DND-41 (cell line): ENCODE data around the gene LIPT1.
A peak's percentile ranks its signal among the peaks of the same experiment; 100 is the strongest.

Source experiments
- ATAC-seq: fragments of 200-7000 bp; cut with Tn5 transposase; 3 replicates; pipeline ENCODE4 v1.9.1; 2021; ENCODE audit warnings: low read depth; ENCODE audit not compliant: insufficient read depth
- DNase-seq: peaks from one replicate; pipeline ENCODE4 v3.0.0-alpha.2; 2020
- H2AFZ ChIP-seq: 2 replicates; pipeline ENCODE4 v1.6.0; 2012; ENCODE audit warnings: low read depth, low read length
- H3K27ac ChIP-seq: 2 replicates; pipeline ENCODE4 v1.5.1; 2012; ENCODE audit warnings: low read length, inconsistent platforms
- H3K27me3 ChIP-seq: fragments of 200-600 bp; sonication (generic); 2 replicates; pipeline ENCODE4 v1.6.0; 2012; ENCODE audit warnings: low read length, mild to moderate bottlenecking, inconsistent platforms; ENCODE audit not compliant: insufficient read depth, poor library complexity
- H3K36me3 ChIP-seq: 2 replicates; pipeline ENCODE4 v1.5.1; 2012; ENCODE audit warnings: low read length, inconsistent platforms; ENCODE audit not compliant: insufficient read depth
- H3K4me1 ChIP-seq: 2 replicates; pipeline ENCODE4 v1.5.1; 2012; ENCODE audit warnings: mild to moderate bottlenecking, low read length; ENCODE audit not compliant: insufficient read depth
- H3K4me2 ChIP-seq: 2 replicates; pipeline ENCODE4 v1.6.0; 2012; ENCODE audit warnings: mild to moderate bottlenecking, moderate library complexity, low read length, inconsistent platforms; ENCODE audit not compliant: insufficient read depth
- H3K4me3 ChIP-seq, 2 experiments: fragments of 200-600 bp in 1 of 2; shearing (Covaris generic) in 1 of 2; 2 replicates each; pipeline ENCODE4 v1.5.1; 2012 to 2016; ENCODE audit warnings: inconsistent platforms in 2 of 2, low read length in 2 of 2, mild to moderate bottlenecking in 2 of 2, low read depth in 1 of 2, moderate library complexity in 1 of 2
- H3K79me2 ChIP-seq: 2 replicates; pipeline ENCODE4 v1.6.0; 2012; ENCODE audit warnings: low read length, inconsistent platforms; ENCODE audit not compliant: insufficient read depth
- H3K9ac ChIP-seq: 2 replicates; pipeline ENCODE4 v1.6.0; 2012; ENCODE audit warnings: low read depth, mild to moderate bottlenecking, inconsistent platforms, low read length, moderate library complexity
- H3K9me3 ChIP-seq: 2 replicates; pipeline ENCODE4 v1.5.1; 2012; ENCODE audit warnings: low read length, moderate library complexity, mild to moderate bottlenecking, inconsistent platforms; ENCODE audit not compliant: insufficient read depth, severe bottlenecking
- H4K20me1 ChIP-seq: 2 replicates; pipeline ENCODE4 v1.6.0; 2012; ENCODE audit warnings: low read length; ENCODE audit not compliant: insufficient read depth
- EZH2 ChIP-seq: IDR thresholded peaks from 3 replicates; pipeline ENCODE4 v1.6.1; 2012; ENCODE audit warnings: borderline replicate concordance, low read depth, mild to moderate bottlenecking, moderate library complexity, low read length, inconsistent platforms; ENCODE audit not compliant: severe bottlenecking
- TF ChIP-seq, protein P1 (sequence below): IDR thresholded peaks from 2 replicates; pipeline ENCODE4 v1.5.1; 2012; ENCODE audit warnings: borderline replicate concordance, low read length, moderate library complexity, mild to moderate bottlenecking; ENCODE audit not compliant: poor library complexity, severe bottlenecking; ENCODE audit errors: extremely low read depth

LIPT1 gene

DNA sequence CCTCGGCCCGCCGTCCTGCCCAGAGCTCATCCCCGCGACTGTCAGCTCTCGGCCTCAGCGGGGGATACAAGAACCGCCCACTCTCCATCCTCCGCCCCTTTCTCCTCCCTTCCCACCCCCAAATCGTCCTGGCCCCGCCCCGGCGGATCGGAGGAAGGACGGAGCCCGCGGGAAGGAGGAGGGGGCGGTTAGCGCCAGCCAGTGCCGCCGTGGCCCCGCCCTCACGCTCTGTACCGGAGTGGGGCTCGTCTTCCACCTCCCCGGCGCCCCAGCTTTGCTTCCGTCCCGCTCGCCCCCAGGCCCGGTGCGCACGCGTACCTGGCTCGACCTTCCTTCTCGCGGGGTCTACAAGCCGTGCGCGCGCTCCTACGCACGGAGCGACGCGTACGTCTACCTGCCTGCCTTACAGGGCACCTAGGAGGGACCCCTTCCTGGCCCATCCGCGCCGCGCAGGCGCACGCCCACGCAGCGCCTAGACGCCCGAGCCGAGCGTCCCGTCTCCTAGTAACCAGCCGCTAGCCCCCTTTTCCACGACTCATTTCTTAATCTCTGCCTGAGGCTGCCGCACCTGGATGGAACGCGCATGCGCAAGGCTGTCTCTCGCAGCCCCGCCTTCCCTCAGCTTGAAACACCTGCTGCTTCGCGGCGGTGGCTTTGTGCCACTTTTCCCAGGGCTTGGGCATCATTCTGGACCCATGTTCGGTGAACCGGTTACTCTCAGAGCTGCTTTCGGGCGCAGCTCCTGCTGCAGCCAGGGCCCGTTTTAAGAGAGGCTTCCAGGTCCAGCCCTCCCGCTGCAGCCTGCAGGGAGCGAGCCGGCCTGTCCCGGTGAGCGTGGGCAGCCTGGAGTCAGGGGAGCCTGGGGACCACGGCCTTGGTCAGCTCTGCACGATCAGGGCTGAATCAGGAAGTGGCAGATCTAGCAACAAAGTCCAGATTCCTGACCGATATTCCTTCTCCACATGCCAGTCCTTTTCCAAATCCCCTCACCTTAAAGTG is 13.4 kb upstream of the LIPT1 start, which contains the start of gene C2orf15:
TSS of gene C2orf15 (plus strand) at position 598 of the 999 bp plus-strand sequence. CDS start 8,852 bp downstream, outside the sequence.
- peak within 1 kb of the TSS; percentile 98 for H2AFZ ChIP-seq
- peak; percentile 90 for ATAC-seq
- H3K36me3 ChIP-seq: no peaks in the 10 kb centered on the region
- H3K4me2 ChIP-seq: peak within 1 kb of the TSS; percentile 99
- DNase-seq: peak; percentile 94
- peak within 1 kb of the TSS; percentile 64 for H3K9ac ChIP-seq
- no peak for TF ChIP-seq EZH2
- TF ChIP-seq, protein P1, sequence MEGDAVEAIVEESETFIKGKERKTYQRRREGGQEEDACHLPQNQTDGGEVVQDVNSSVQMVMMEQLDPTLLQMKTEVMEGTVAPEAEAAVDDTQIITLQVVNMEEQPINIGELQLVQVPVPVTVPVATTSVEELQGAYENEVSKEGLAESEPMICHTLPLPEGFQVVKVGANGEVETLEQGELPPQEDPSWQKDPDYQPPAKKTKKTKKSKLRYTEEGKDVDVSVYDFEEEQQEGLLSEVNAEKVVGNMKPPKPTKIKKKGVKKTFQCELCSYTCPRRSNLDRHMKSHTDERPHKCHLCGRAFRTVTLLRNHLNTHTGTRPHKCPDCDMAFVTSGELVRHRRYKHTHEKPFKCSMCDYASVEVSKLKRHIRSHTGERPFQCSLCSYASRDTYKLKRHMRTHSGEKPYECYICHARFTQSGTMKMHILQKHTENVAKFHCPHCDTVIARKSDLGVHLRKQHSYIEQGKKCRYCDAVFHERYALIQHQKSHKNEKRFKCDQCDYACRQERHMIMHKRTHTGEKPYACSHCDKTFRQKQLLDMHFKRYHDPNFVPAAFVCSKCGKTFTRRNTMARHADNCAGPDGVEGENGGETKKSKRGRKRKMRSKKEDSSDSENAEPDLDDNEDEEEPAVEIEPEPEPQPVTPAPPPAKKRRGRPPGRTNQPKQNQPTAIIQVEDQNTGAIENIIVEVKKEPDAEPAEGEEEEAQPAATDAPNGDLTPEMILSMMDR: no peak
- H3K4me1 ChIP-seq: peaks cover 25% of the 10 kb centered on the region
- H3K4me3 ChIP-seq: peak within 1 kb of the TSS; percentile 62 to 89
- no peaks in the 10 kb centered on the region for H3K79me2 ChIP-seq
- no peaks in the 10 kb centered on the region for H4K20me1 ChIP-seq
- peak within 1 kb of the TSS; percentile 59 for H3K27ac ChIP-seq
- H3K9me3 ChIP-seq: no peaks in the 10 kb centered on the region
- peaks cover 13% of the 10 kb centered on the region for H3K27me3 ChIP-seq

DNA sequence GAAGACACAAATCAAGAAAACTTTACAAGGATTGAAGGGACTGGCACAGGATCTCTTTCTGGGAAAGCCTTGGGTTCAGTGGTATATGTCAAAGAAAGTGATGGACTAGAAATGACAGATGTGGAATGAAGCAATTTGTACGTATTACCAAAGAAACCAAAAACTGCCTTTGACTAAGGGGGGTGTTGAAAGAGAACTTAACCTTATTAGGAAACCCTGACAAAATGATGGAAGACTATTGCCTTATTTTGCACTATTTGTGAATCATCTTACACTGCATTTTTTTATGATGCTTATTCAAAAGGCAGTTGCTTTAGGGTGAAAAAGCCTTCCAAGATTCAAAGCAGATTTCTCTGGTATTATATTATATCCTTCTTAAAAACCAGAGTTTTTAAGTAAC is 4.1 kb upstream of the LIPT1 start:
- TF ChIP-seq EZH2: no peak
- TF ChIP-seq, protein P1: no peak
- Histone ChIP-seq H3K4me2 (no peak overlapping the region), H3K4me1 (peaks cover 20% of the 10 kb centered on the region), H3K9ac (no peak overlapping the region), H4K20me1 (no peaks in the 10 kb centered on the region), H3K27me3 (no peaks in the 10 kb centered on the region), H3K27ac (no peak overlapping the region), H3K9me3 (no peaks in the 10 kb centered on the region), H3K36me3 (no peaks in the 10 kb centered on the region), H3K4me3 (no peak overlapping the region), H3K79me2 (peaks cover 11% of the 10 kb centered on the region), H2AFZ (no peak overlapping the region)
- ATAC-seq: no peak
- DNase-seq: no peak

DNA sequence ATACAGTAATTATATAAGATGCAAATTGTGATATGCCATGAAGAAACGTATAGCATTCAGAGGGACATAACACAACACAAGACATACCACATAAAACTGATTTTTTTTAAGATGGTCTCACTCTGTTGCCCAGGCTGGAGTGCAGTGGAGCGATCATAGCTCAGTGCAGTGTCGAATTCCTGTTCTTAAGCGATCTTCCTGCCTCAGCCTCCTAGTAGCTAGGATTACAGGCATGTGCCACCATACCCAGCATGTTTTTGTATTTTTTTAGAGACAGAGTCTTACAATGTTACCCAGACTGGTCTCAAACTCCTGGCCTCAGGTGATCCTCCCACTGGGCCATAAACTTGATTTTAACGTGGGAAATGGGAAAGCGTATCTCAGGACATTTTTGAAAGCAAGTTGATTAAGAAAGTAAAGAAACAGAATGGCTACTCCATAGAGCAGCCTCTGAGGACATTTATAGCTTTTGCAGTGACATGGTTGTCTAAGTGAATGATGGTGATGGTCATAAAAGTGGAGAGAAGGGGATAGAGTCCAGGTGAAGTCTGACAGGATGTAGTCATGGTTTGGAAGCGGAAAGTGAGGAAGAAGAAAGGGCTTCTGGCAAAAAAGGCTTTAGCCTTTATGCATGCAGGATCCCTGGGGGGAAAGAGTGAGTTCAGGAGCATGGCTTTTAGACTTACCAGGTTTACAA is 2.4 kb upstream of the LIPT1 start:
- Histone ChIP-seq H3K79me2 (peaks cover 15% of the 10 kb centered on the region), H3K36me3 (peaks cover 10% of the 10 kb centered on the region; the same call in 1 of the 2 replicates), H3K4me1 (peaks cover 26% of the 10 kb centered on the region), H3K27ac (no peak overlapping the region), H3K27me3 (no peaks in the 10 kb centered on the region), H3K4me3 (no peak overlapping the region), H2AFZ (no peak overlapping the region), H3K9ac (no peak overlapping the region), H4K20me1 (no peaks in the 10 kb centered on the region), H3K9me3 (no peaks in the 10 kb centered on the region), H3K4me2 (no peak overlapping the region)
- ATAC-seq (no peak), DNase-seq (no peak)
- TF ChIP-seq, protein P1: no peak
- no peak for TF ChIP-seq EZH2
